HepG2 (cell line): ENCODE data around the gene MEX3D. TPM values are rescaled to one million over a fixed set of nuclear protein-coding genes. Genes with fewer than 3 reads are reported as not detected.

Experiments
- ARID4A ChIP-seq: sonication (generic); formaldehyde crosslinking; IDR thresholded peaks from 2 replicates; pipeline ENCODE4 v1.5.0; 2020; ENCODE audit warnings: mild to moderate bottlenecking, missing genetic modification reagents, borderline replicate concordance
- ELF3 ChIP-seq: IDR thresholded peaks from 2 replicates; pipeline ENCODE4 v1.6.1; 2016; ENCODE audit warnings: missing genetic modification reagents, missing compliant biosample characterization
- GTF2F1 ChIP-seq: fragments of 150-350 bp; IDR thresholded peaks from 2 replicates; pipeline ENCODE4 v1.6.1; 2014; ENCODE audit warnings: low read length
- KDM6A ChIP-seq: IDR thresholded peaks from 2 replicates; pipeline ENCODE4 v1.6.1; 2016; ENCODE audit warnings: low read depth
- MED13 ChIP-seq: sonication (generic); formaldehyde crosslinking; IDR thresholded peaks from 2 replicates; pipeline ENCODE4 v1.5.0; 2020; ENCODE audit warnings: missing genetic modification reagents
- USF2 ChIP-seq, 2 experiments: sonication (generic) in 1 of 2; formaldehyde crosslinking in 1 of 2; IDR thresholded peaks; 2 replicates each; pipeline versions ENCODE4 v1.5.1 to v1.6.1; 2011 to 2020; ENCODE audit warnings: borderline replicate concordance in 1 of 2, low read depth in 1 of 2, low read length in 1 of 2, mild to moderate bottlenecking in 1 of 2, missing genetic modification reagents in 1 of 2, moderate library complexity in 1 of 2
- ZFY ChIP-seq: sonication (generic); formaldehyde crosslinking; IDR thresholded peaks from 2 replicates; pipeline ENCODE4 v1.4.0; 2020; ENCODE audit warnings: missing genetic modification reagents
- ZNF160 ChIP-seq: sonication (generic); formaldehyde crosslinking; IDR thresholded peaks from 2 replicates; pipeline ENCODE4 v1.8.0; 2022; ENCODE audit warnings: mild to moderate bottlenecking, inconsistent platforms, missing genetic modification reagents
- ZNF362 ChIP-seq: sonication (generic); formaldehyde crosslinking; IDR thresholded peaks from 2 replicates; pipeline ENCODE4 v1.4.0; 2020; ENCODE audit warnings: missing genetic modification reagents, mild to moderate bottlenecking, borderline replicate concordance
- ZNF430 ChIP-seq: sonication (generic); formaldehyde crosslinking; IDR thresholded peaks from 2 replicates; pipeline ENCODE4 v1.9.0; 2021; ENCODE audit warnings: mild to moderate bottlenecking, missing genetic modification reagents
- ZNF629 ChIP-seq: sonication (generic); formaldehyde crosslinking; conservative IDR thresholded peaks from 2 replicates; pipeline ENCODE4 v1.5.0; 2020; ENCODE audit warnings: missing genetic modification reagents
- polyA plus RNA-seq, 8 experiments: library from polyadenylated mRNA; depleted of rRNA in 3 of 8; stranded (reverse) in 7 of 8; unstranded in 1 of 8; fragments of >200 nt; fragmentation: Illumina TruSeq in 4 of 8; extraction: Trizol in 4 of 8; gene quantifications; 2 replicates each; pipeline versions ENCODE4 v1.2.1 to v1.2.3, GENCODE V29; 2011 to 2016; ENCODE audit warnings: low read depth in 4 of 8, missing spikeins in 1 of 8, mixed read lengths in 1 of 8; ENCODE audit not compliant: insufficient read depth in 1 of 8
- total RNA-seq, 5 experiments: library from RNA; depleted of rRNA; stranded (reverse); fragments of >200 nt; fragmentation: Illumina TruSeq; extraction: Trizol; gene quantifications; 2 replicates each; pipeline ENCODE4 v1.2.3, GENCODE V29; 2016; ENCODE audit warnings: low read depth in 1 of 5
- TF ChIP-seq, protein P1 (sequence below): sonication (generic); formaldehyde crosslinking; conservative IDR thresholded peaks from 2 replicates; pipeline ENCODE4 v1.4.0; 2020; ENCODE audit warnings: missing genetic modification reagents
- TF ChIP-seq, protein P2 (sequence below): sonication (generic); formaldehyde crosslinking; IDR thresholded peaks from 2 replicates; pipeline ENCODE4 v1.4.0; 2020; ENCODE audit warnings: mild to moderate bottlenecking, missing genetic modification reagents
- TF ChIP-seq, protein P3 (sequence below): sonication (generic); IDR thresholded peaks from 2 replicates; pipeline ENCODE4 v1.6.1; 2016; ENCODE audit warnings: low read depth, borderline replicate concordance

The MEX3D gene
- total and polyA plus RNA-seq, 2 of the 13 experiments (the other 11 are each of a cell fraction or from before 2014, with no cell fraction given) = 3.6 to 17.1 TPM

DNA sequence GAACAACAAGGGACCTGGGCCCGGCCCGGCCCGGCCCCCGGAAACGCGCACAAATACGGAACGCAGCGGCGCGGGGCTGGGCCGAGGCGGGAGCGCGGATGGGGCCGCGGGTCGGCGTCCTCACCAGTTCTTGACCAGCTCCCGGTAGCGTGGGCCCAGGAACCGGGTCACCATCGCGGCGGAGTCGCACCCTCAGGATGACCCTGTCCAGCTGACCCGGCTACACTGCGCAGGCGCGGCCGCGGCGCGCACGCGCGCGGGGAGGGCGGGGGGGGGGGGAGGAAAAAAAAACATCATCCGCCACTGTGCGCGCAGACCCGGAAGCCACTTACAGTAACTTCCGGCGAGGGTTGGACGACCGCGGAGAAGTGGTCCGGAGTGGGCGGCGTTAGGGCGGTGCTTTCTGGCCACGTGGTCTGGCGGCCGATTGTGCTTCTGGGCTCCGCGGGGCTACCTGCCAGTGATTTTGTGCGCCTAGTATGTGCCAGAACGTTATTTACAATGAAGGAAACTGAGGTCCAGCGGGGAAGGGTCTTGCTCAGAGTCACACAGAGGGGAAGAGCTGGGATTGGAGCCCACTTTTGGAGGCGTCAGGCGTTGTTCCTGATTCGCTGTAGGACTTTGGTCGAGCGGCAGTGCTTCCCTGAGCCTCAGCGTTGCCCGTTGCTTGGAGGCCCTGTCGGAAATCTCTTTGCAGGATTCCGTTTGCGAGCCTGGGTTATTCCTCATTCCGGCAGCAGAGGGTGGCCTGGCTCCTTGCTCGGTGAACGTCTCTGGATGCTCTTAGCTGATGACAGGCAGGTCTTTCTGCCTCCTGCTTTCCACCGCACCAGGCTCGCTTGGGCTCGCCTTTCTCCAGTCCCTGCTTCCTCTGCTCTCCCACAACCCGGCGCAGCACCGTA, 37.4 kb upstream of the MEX3D start, which contains the start of gene UQCR11 (continued):
- TF ChIP-seq, protein P1, sequence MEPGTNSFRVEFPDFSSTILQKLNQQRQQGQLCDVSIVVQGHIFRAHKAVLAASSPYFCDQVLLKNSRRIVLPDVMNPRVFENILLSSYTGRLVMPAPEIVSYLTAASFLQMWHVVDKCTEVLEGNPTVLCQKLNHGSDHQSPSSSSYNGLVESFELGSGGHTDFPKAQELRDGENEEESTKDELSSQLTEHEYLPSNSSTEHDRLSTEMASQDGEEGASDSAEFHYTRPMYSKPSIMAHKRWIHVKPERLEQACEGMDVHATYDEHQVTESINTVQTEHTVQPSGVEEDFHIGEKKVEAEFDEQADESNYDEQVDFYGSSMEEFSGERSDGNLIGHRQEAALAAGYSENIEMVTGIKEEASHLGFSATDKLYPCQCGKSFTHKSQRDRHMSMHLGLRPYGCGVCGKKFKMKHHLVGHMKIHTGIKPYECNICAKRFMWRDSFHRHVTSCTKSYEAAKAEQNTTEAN (CRISPR knock-in tag) = peak; percentile 51; the same call in 1 of the 2 replicates
- peak; percentile 86 for TF ChIP-seq ZNF430 (CRISPR knock-in tag)
- no peak for TF ChIP-seq KDM6A (CRISPR knock-in tag)
- TF ChIP-seq ZNF160 (CRISPR knock-in tag) = no peak; the same call in 1 of the 2 replicates
- TF ChIP-seq, protein P2, sequence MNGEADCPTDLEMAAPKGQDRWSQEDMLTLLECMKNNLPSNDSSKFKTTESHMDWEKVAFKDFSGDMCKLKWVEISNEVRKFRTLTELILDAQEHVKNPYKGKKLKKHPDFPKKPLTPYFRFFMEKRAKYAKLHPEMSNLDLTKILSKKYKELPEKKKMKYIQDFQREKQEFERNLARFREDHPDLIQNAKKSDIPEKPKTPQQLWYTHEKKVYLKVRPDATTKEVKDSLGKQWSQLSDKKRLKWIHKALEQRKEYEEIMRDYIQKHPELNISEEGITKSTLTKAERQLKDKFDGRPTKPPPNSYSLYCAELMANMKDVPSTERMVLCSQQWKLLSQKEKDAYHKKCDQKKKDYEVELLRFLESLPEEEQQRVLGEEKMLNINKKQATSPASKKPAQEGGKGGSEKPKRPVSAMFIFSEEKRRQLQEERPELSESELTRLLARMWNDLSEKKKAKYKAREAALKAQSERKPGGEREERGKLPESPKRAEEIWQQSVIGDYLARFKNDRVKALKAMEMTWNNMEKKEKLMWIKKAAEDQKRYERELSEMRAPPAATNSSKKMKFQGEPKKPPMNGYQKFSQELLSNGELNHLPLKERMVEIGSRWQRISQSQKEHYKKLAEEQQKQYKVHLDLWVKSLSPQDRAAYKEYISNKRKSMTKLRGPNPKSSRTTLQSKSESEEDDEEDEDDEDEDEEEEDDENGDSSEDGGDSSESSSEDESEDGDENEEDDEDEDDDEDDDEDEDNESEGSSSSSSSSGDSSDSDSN (CRISPR knock-in tag) = peak; percentile 97
- no peak for TF ChIP-seq GTF2F1
- TF ChIP-seq ZNF362 (CRISPR knock-in tag) = peak; percentile 99
- TF ChIP-seq ARID4A (CRISPR knock-in tag) = peak; percentile 82; the same call in 1 of the 2 replicates
- peak; percentile 85 for TF ChIP-seq ZFY
- peak; percentile 19; the same call in 1 of the 2 replicates for TF ChIP-seq ZNF629 (CRISPR knock-in tag)
- TF ChIP-seq MED13 (CRISPR knock-in tag) = 0 out of 2 replicates have a peak, but pooled peaks have one; percentile 43
- TF ChIP-seq ELF3 (CRISPR knock-in tag) = peak; percentile 41
- TF ChIP-seq USF2 (IDR thresholded peaks at IDR 0.05; ENCODE audit: low read depth, low read length) = peak; percentile 78
- TF ChIP-seq USF2 (CRISPR knock-in tag; IDR thresholded peaks at IDR 0.05; ENCODE audit: borderline replicate concordance) = peak; percentile 90; the same call in 1 of the 2 replicates
- TF ChIP-seq, protein P3, sequence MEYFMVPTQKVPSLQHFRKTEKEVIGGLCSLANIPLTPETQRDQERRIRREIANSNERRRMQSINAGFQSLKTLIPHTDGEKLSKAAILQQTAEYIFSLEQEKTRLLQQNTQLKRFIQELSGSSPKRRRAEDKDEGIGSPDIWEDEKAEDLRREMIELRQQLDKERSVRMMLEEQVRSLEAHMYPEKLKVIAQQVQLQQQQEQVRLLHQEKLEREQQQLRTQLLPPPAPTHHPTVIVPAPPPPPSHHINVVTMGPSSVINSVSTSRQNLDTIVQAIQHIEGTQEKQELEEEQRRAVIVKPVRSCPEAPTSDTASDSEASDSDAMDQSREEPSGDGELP = peak; percentile 80; the same call in 1 of the 2 replicates
